WTC11 (cell line): ENCODE results near the gene PI4KA. TPM values are rescaled to one million over a fixed set of nuclear protein-coding genes. Genes with fewer than 3 reads are reported as not detected.
"Not testable (repeated sequence)": the region's sequence is repeated elsewhere in the genome, so short reads cannot be mapped to it uniquely, and the experiment has no call there.

ENCODE experiments used
- ATAC-seq: fragments of 200-7000 bp; cut with Tn5 transposase; 2 replicates; pipeline ENCODE4 v1.10.0; 2021; ENCODE audit warnings: mild to moderate bottlenecking, moderate library complexity
- CTCF ChIA-PET: fragments of 300-600 bp; sonication (Branson Sonifier 250); formaldehyde crosslinking; loops from one replicate; lab custom pipeline; 2021; ENCODE audit warnings: antibody characterized with exemption; lab: Charles Lee
- POLR2A ChIA-PET: fragments of 350-600 bp; sonication (Branson Sonifier 250); formaldehyde crosslinking; loops from one replicate; lab custom pipeline; 2021; ENCODE audit warnings: antibody characterized with exemption; lab: Charles Lee
- DNase-seq: peaks from one replicate; pipeline ENCODE4 v3.0.0; 2021; ENCODE audit warnings: low spot score
- H3K27ac Mint-ChIP-seq: 2 replicates; pipeline ENCODE4 v1.8.0; 2021; ENCODE audit warnings: mixed read lengths
- H3K27me3 Mint-ChIP-seq: 2 replicates; pipeline ENCODE4 v1.8.0; 2021; ENCODE audit warnings: low read depth, mild to moderate bottlenecking, moderate library complexity, mixed read lengths
- H3K36me3 Mint-ChIP-seq: 2 replicates; pipeline ENCODE4 v1.8.0; 2021; ENCODE audit warnings: mixed read lengths
- H3K4me1 Mint-ChIP-seq: 2 replicates; pipeline ENCODE4 v1.8.0; 2022; ENCODE audit warnings: mixed read lengths
- H3K4me3 Mint-ChIP-seq: 2 replicates; pipeline ENCODE4 v1.8.0; 2021; ENCODE audit warnings: mild to moderate bottlenecking, moderate library complexity, mixed read lengths
- H3K9me3 Mint-ChIP-seq: 2 replicates; pipeline ENCODE4 v1.8.0; 2021; ENCODE audit warnings: mixed read lengths
- CREM ChIP-seq: sonication (generic); formaldehyde crosslinking; IDR thresholded peaks from 2 replicates; pipeline ENCODE4 v1.8.1; 2022; ENCODE audit warnings: mild to moderate bottlenecking, missing genetic modification reagents, moderate library complexity
- IRF2 ChIP-seq: sonication (generic); formaldehyde crosslinking; IDR thresholded peaks from 2 replicates; pipeline ENCODE4 v1.8.0; 2022; ENCODE audit warnings: low read depth, missing genetic modification reagents, borderline replicate concordance
- KAT7 ChIP-seq: sonication (generic); formaldehyde crosslinking; IDR thresholded peaks from 2 replicates; pipeline ENCODE4 v1.8.1; 2023; ENCODE audit warnings: missing genetic modification reagents, mild to moderate bottlenecking, borderline replicate concordance
- TEAD1 ChIP-seq: sonication (generic); formaldehyde crosslinking; IDR thresholded peaks from 2 replicates; pipeline ENCODE4 v1.8.0; 2022; ENCODE audit warnings: mild to moderate bottlenecking, missing genetic modification reagents
- ZNF396 ChIP-seq: fragments of 250-450 bp; sonication (Bioruptor Pico); IDR thresholded peaks from 2 replicates; pipeline ENCODE4 v1.8.0; 2021; ENCODE audit warnings: mild to moderate bottlenecking, moderate library complexity, borderline replicate concordance
- ZNF416 ChIP-seq: fragments of 250-450 bp; sonication (Bioruptor Pico); IDR thresholded peaks from 2 replicates; pipeline ENCODE4 v1.9.0; 2021; ENCODE audit warnings: mild to moderate bottlenecking, inconsistent platforms
- total RNA-seq: library from RNA; stranded (reverse); gene quantifications from 3 replicates; pipeline ENCODE4 v1.2.3, GENCODE V29; 2021
- TF ChIP-seq, protein P1 (sequence below): sonication (generic); formaldehyde crosslinking; IDR thresholded peaks from 2 replicates; pipeline ENCODE4 v1.8.1; 2023; ENCODE audit warnings: mild to moderate bottlenecking, missing genetic modification reagents
- TF ChIP-seq, protein P2 (sequence below): sonication (generic); formaldehyde crosslinking; IDR thresholded peaks from 2 replicates; pipeline ENCODE4 v1.8.1; 2023; ENCODE audit warnings: mild to moderate bottlenecking, missing genetic modification reagents, moderate library complexity
- TF ChIP-seq, protein P3 (sequence below): fragments of 250-450 bp; sonication (Bioruptor Pico); IDR thresholded peaks from 2 replicates; pipeline ENCODE4 v1.9.0; 2021; ENCODE audit warnings: mild to moderate bottlenecking, borderline replicate concordance
- TF ChIP-seq, protein P4 (sequence below): sonication (generic); formaldehyde crosslinking; IDR thresholded peaks from 2 replicates; pipeline ENCODE4 v1.8.0; 2022; ENCODE audit warnings: mild to moderate bottlenecking, missing genetic modification reagents
- TF ChIP-seq, protein P5 (sequence below): sonication (generic); formaldehyde crosslinking; IDR thresholded peaks from 2 replicates; pipeline ENCODE4 v1.8.0; 2023; ENCODE audit warnings: mild to moderate bottlenecking, missing genetic modification reagents

The PI4KA gene
- total RNA-seq, 1 experiment from 2014 or later: 45.5 TPM

DNA sequence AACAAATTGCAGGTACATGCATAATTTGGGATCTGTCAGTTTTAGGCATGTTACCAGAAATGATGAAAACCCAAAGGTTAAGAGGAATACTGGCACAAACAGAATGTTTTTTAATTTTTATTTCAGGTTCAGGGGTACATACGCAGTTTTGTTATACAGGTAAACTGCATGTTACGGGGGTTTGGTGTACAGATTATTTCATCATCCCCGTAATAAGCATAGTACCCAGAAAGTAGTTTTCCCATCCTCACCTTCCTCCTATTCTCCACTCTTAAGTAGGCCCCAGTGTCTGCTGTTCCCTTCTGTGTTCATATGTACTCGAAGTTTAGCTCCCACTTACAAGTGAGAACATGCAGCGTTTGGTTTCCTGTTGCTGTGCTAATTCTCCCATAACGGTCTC is 33.0 kb downstream of the PI4KA start:
- ATAC-seq: no peak
- no peak for DNase-seq
- POLR2A ChIA-PET: interaction anchor here (0.6 kb wide), 1 partner anchor 25 kb away, joined by 3 read pairs; no protein-coding TSS in a partner anchor
- no peak overlapping the region for H3K27ac Mint-ChIP-seq
- CTCF ChIA-PET: no interaction called here
- TF ChIP-seq IRF2 (CRISPR knock-in tag) (no peak), TEAD1 (no peak), CREM (CRISPR knock-in tag) (no peak), ZNF416 (CRISPR knock-in tag) (no peak), KAT7 (no peak), ZNF396 (CRISPR knock-in tag) (no peak)
- TF ChIP-seq, protein P1, sequence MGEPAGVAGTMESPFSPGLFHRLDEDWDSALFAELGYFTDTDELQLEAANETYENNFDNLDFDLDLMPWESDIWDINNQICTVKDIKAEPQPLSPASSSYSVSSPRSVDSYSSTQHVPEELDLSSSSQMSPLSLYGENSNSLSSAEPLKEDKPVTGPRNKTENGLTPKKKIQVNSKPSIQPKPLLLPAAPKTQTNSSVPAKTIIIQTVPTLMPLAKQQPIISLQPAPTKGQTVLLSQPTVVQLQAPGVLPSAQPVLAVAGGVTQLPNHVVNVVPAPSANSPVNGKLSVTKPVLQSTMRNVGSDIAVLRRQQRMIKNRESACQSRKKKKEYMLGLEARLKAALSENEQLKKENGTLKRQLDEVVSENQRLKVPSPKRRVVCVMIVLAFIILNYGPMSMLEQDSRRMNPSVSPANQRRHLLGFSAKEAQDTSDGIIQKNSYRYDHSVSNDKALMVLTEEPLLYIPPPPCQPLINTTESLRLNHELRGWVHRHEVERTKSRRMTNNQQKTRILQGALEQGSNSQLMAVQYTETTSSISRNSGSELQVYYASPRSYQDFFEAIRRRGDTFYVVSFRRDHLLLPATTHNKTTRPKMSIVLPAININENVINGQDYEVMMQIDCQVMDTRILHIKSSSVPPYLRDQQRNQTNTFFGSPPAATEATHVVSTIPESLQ (CRISPR knock-in tag): no peak
- TF ChIP-seq, protein P2, sequence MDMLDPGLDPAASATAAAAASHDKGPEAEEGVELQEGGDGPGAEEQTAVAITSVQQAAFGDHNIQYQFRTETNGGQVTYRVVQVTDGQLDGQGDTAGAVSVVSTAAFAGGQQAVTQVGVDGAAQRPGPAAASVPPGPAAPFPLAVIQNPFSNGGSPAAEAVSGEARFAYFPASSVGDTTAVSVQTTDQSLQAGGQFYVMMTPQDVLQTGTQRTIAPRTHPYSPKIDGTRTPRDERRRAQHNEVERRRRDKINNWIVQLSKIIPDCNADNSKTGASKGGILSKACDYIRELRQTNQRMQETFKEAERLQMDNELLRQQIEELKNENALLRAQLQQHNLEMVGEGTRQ (CRISPR knock-in tag): no peak
- TF ChIP-seq, protein P3, sequence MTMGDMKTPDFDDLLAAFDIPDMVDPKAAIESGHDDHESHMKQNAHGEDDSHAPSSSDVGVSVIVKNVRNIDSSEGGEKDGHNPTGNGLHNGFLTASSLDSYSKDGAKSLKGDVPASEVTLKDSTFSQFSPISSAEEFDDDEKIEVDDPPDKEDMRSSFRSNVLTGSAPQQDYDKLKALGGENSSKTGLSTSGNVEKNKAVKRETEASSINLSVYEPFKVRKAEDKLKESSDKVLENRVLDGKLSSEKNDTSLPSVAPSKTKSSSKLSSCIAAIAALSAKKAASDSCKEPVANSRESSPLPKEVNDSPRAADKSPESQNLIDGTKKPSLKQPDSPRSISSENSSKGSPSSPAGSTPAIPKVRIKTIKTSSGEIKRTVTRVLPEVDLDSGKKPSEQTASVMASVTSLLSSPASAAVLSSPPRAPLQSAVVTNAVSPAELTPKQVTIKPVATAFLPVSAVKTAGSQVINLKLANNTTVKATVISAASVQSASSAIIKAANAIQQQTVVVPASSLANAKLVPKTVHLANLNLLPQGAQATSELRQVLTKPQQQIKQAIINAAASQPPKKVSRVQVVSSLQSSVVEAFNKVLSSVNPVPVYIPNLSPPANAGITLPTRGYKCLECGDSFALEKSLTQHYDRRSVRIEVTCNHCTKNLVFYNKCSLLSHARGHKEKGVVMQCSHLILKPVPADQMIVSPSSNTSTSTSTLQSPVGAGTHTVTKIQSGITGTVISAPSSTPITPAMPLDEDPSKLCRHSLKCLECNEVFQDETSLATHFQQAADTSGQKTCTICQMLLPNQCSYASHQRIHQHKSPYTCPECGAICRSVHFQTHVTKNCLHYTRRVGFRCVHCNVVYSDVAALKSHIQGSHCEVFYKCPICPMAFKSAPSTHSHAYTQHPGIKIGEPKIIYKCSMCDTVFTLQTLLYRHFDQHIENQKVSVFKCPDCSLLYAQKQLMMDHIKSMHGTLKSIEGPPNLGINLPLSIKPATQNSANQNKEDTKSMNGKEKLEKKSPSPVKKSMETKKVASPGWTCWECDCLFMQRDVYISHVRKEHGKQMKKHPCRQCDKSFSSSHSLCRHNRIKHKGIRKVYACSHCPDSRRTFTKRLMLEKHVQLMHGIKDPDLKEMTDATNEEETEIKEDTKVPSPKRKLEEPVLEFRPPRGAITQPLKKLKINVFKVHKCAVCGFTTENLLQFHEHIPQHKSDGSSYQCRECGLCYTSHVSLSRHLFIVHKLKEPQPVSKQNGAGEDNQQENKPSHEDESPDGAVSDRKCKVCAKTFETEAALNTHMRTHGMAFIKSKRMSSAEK (CRISPR knock-in tag): no peak
- TF ChIP-seq, protein P4, sequence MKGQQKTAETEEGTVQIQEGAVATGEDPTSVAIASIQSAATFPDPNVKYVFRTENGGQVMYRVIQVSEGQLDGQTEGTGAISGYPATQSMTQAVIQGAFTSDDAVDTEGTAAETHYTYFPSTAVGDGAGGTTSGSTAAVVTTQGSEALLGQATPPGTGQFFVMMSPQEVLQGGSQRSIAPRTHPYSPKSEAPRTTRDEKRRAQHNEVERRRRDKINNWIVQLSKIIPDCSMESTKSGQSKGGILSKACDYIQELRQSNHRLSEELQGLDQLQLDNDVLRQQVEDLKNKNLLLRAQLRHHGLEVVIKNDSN (CRISPR knock-in tag): no peak
- TF ChIP-seq, protein P5, sequence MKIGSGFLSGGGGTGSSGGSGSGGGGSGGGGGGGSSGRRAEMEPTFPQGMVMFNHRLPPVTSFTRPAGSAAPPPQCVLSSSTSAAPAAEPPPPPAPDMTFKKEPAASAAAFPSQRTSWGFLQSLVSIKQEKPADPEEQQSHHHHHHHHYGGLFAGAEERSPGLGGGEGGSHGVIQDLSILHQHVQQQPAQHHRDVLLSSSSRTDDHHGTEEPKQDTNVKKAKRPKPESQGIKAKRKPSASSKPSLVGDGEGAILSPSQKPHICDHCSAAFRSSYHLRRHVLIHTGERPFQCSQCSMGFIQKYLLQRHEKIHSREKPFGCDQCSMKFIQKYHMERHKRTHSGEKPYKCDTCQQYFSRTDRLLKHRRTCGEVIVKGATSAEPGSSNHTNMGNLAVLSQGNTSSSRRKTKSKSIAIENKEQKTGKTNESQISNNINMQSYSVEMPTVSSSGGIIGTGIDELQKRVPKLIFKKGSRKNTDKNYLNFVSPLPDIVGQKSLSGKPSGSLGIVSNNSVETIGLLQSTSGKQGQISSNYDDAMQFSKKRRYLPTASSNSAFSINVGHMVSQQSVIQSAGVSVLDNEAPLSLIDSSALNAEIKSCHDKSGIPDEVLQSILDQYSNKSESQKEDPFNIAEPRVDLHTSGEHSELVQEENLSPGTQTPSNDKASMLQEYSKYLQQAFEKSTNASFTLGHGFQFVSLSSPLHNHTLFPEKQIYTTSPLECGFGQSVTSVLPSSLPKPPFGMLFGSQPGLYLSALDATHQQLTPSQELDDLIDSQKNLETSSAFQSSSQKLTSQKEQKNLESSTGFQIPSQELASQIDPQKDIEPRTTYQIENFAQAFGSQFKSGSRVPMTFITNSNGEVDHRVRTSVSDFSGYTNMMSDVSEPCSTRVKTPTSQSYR: no peak
- no peaks in the 10 kb centered on the region for H3K27me3 Mint-ChIP-seq
- peaks cover 3% of the 10 kb centered on the region; the same call in 1 of the 2 replicates for H3K36me3 Mint-ChIP-seq
- H3K4me3 Mint-ChIP-seq: no peak overlapping the region
- no peaks in the 10 kb centered on the region for H3K9me3 Mint-ChIP-seq
- H3K4me1 Mint-ChIP-seq: peaks cover 6% of the 10 kb centered on the region; the same call in 1 of the 2 replicates

DNA sequence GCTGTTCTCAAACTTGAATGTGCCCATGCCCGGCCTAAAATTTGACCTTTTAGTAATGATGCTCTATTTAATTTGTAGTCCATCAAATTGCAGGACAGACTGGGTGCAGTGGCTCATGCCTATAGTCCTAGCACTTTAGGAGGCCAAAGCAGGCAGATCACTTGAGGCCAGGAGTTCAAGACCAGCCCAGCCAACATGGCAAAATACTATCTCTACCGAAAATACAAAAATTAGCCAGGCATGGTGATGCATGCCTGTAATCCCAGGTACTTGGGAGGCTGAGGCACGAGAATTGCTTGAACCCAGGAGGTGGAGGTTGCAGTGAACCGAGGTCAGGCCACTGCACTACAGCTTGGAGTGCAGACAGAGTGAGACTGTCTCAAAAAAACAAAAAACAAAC is 33.4 kb downstream of the PI4KA start:
- not testable (repeated sequence) for DNase-seq, H3K4me1 Mint-ChIP-seq, H3K36me3 Mint-ChIP-seq, ATAC-seq, H3K27me3 Mint-ChIP-seq, H3K27ac Mint-ChIP-seq, H3K9me3 Mint-ChIP-seq, H3K4me3 Mint-ChIP-seq
- ChIA-PET POLR2A (interaction anchor here (0.6 kb wide), 1 partner anchor 24 kb away, joined by 3 read pairs; no protein-coding TSS in a partner anchor), CTCF (interaction anchor here (1.3 kb wide), 1 partner anchor 60 kb away, joined by 6 read pairs; no protein-coding TSS in a partner anchor)
